Right renal pelvis (tissue), 4 donors: Measurements from ENCODE around the gene SPTBN5. TPM values are rescaled to one million over a fixed set of nuclear protein-coding genes. Genes with fewer than 3 reads are reported as not detected.

Experiments
- DNase-seq, 4 donors: peaks; one replicate each; pipeline ENCODE4 v3.0.0-alpha.2; 2013; ENCODE audit warnings: low read depth in 4 of 4, low spot score in 3 of 4, missing footprints in 1 of 4
- polyA plus RNA-seq, 4 donors: library from polyadenylated mRNA; unstranded; fragments of 120-200 nt; gene quantifications; one replicate each; pipeline ENCODE4 v1.2.1, GENCODE V29; 2013; ENCODE audit not compliant: insufficient read length in 4 of 4

Gene SPTBN5
- polyA plus RNA-seq, 4 donors: 2.6 to 3.0 (median 2.7) TPM

GRCh38 chr15:41810651-41811431, 83.0 kb downstream of the SPTBN5 start:
- DNase-seq: no peak

- DNase-seq: no peak
These were observed 84.2 kb downstream of the SPTBN5 start for GRCh38 chr15:41809526-41810220.

- DNase-seq: no peak
These were observed 84.7 kb downstream of the SPTBN5 start for GRCh38 chr15:41809121-41809520.

GRCh38 chr15:41806291-41807181, 87.3 kb downstream of the SPTBN5 start:
- DNase-seq: no peak

- no peak for DNase-seq
These were observed 88.1 kb downstream of the SPTBN5 start for GRCh38 chr15:41805711-41806110.

GRCh38 chr15:41804916-41805666, 88.8 kb downstream of the SPTBN5 start:
- no peak for DNase-seq

- no peak for DNase-seq
These were observed 89.5 kb downstream of the SPTBN5 start for GRCh38 chr15:41804361-41804760.

GRCh38 chr15:41801850-41802455, 91.9 kb downstream of the SPTBN5 start:
- no peak for DNase-seq

DNA sequence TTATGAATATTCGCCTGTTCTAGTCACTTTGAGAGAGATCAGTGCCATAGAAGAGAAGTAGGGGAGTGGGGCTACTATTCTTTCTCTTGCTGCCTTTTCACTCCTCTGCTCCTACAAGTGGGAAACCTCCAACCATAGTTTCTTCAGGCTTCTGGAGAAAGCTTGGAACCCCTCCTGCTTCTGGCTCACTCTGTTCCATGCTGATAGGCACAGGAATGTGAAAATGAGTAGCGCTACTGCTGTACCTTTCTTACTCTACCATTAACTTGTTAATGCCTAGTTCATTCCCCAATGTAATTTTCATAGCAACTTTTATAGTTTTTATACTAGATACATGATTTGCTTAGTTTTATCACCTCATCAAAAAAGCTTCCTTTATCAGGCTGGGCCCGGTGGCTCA, 92.7 kb downstream of the SPTBN5 start:
- DNase-seq: no peak

GRCh38 chr15:41799488-41799805, 94.4 kb downstream of the SPTBN5 start:
- no peak for DNase-seq

GRCh38 chr15:41798607-41799487, 95.0 kb downstream of the SPTBN5 start:
- DNase-seq: no peak

Other genes with a start within 250 kb of the SPTBN5 start
- 10 to 100 TPM; 31.7 to 35.2 (median 33.2) TPM for gene MGA, start 233.6 kb downstream of the SPTBN5 start, polyA plus RNA-seq
- gene MAPKBP1, start 119.6 kb downstream of the SPTBN5 start, polyA plus RNA-seq: 10 to 100 TPM; 12.3 to 15.5 (median 13.3) TPM
- gene JMJD7, start 66.0 kb downstream of the SPTBN5 start, polyA plus RNA-seq: 10 to 100 TPM in 3 of 4 donors, 1 to 10 TPM in 1; 9.1 to 14.2 (median 11.5) TPM
- gene PLA2G4B, start 55.2 kb downstream of the SPTBN5 start, polyA plus RNA-seq: 1 to 10 TPM; 7.6 to 9.1 (median 8.2) TPM
- 10 to 100 TPM; 15.3 to 21.2 (median 17.4) TPM for gene EHD4, start 78.5 kb upstream of the SPTBN5 start, polyA plus RNA-seq
- under 1 TPM in 2 of 4 donors, not detected in 2; 0.03 to 0.04 TPM for gene PLA2G4E, start 127.0 kb upstream of the SPTBN5 start, polyA plus RNA-seq
- gene PLA2G4D, start 200.5 kb upstream of the SPTBN5 start, polyA plus RNA-seq: under 1 TPM in 2 of 4 donors, not detected in 2; 0.07 to 0.09 TPM